NCI-H774 (cell line): Measurements from ENCODE around the gene ABLIM1.

ENCODE experiments used
- DNase-seq: peaks from one replicate; lab custom pipeline; 2025; lab: John Stamatoyannopoulos, UW

ABLIM1 gene

DNA sequence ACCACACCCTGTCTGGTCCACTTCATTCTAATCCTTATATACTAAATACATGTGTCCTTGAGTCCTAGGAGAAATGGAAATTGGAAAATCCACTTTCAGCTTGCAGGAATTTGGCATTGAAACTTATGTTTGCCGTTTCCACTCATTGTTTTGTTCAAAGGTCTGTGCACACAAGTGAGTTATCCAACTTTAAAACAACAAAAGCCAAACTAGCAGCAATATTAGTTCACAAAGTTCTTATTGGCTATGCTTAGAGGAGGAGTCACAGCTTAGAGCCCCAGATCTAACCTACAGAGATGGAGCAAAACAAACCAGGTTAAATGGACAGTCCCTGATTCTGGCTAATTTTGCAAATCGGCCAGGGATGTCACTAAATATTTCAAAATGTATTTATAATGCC is 209.2 kb downstream of the ABLIM1 start:
- no peak for DNase-seq

DNA sequence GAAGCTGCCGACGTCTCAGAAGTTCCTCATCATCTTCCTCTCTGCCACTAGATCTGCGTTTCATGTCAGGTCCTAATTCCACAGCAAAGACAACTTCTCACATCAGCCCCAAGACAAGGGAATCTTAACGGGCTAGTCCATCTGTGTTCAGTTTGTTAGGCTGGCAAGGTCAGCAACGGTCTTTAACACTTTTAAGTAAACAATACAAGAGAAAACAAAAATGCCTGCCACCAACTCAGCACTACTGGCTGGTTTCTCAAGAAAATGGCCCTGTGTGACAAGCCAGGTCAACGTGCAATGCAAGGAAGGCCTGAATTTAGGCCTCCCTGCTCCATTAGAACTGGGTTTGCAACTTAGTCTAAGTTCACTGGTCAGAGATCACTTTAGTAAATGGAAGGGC is 212.7 kb downstream of the ABLIM1 start:
- no peak for DNase-seq

DNA sequence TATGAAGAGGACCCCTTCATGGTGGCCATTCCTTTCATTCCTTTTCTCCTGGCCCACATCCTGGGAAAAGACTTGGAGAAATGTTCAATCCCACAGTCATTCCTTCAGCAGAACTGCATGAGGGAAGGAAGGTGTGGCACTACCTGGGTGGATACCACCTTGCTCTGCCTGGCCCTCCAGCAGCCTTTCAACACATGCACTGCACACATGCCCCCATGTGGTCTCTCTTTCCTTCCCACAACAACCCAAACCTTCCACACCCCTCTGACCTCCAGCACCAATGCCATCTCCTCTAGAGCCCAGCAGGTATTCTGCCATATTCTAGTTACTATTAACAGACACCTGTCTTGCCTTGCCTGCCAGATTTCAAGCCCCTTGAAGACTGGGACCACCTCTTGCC is 213.3 kb downstream of the ABLIM1 start:
- no peak for DNase-seq

DNA sequence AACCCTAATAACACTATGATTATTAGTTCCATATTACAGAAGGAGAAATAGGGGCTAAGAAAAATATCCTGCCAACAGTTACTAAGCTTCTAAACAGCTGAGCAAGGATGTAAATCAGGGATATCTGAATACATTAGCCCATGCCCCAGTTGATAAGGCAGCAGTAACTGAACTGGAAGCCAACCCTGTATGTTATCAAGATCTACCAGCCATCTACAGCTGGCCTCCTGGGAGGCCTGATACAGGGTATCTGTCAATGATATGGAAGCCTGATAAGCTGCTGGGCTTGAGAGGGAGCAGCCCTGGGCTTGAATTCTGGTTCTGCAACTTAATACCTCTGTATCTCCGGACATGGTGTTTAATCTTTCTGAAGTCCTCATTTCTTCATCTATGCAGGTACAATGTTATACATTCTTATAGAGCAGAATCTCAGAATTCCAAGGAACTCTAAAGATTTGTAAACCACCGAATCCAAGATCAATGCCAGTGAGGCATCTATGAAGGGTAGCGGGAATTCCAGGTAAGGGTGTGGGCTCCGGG is 215.9 kb downstream of the ABLIM1 start:
- no peak for DNase-seq

DNA sequence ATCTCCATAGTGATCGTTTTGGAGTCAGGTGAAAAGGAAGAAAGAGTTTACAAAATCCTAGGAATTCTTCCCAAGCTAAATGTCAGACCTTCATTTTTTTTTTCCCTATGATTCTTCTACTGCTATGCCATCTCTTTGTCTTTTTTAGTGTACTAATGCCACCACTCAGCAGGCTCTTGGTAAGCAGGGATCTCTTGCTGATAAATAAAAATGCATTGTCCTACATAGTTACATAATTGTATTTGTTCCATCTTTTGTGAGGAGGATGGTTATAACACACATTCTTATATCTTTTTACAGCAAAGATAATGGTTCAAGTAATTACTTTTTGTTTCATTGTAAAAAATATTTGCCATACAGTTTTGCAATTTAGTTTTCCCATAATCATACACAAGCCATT is 217.0 kb downstream of the ABLIM1 start:
- DNase-seq, result no peak

DNA sequence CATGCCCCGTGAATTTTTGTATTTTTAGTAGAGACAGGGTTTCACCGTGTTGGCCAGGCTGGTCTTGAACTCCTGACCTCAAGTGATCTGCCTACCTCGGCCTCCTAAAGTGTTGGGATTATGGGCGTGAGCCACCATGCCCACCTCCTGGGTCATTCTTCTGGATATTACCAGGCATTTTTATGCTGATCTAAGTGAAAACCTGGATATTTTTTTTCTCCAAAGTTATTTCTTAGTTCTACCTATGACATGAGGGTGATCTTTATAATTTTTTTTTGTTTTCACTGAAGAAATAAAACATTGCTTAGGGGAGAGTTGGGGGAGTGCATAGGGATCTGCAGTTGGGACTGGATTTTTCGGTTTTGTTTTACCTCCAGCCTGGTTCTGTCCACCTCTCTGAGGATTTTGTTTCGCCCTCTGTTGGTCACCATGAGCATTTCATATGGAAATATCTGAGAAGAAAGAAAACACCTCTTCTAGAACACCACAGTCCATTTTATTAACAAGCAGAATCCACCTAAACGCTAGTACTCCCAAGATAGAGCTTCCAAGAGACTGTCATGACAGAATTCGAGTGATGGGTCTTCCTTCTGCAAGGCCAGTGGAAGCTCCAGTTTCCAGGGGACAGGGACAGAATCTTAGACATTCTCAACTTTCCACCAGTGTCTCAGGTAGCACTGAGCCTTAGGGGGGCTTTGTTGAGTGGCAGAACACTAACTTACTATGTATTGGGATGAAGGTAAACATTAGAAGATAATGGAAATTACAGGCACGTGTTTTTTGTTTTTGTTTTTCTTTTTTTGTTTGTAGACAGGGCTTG is 220.4 kb downstream of the ABLIM1 start:
- no peak for DNase-seq

DNA sequence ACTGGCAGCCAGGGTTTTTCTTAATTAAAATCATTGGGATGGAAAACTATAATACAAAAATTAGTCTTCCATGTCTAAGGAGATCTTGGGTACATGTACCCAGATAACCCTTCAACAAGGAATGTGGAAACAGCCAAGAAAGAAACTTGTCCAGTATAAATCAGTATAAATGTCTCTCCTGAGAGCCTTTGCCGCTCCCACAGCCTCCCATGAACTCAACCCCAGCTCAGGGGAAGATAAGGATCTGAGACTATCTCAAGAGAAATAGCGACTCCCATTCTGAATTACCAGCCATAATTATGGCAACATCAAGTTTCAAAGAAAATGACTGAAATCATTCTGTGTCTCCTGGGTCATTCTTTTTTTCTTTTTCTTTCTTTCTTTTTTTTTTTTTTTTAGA is 221.1 kb downstream of the ABLIM1 start:
- DNase-seq, result no peak

DNA sequence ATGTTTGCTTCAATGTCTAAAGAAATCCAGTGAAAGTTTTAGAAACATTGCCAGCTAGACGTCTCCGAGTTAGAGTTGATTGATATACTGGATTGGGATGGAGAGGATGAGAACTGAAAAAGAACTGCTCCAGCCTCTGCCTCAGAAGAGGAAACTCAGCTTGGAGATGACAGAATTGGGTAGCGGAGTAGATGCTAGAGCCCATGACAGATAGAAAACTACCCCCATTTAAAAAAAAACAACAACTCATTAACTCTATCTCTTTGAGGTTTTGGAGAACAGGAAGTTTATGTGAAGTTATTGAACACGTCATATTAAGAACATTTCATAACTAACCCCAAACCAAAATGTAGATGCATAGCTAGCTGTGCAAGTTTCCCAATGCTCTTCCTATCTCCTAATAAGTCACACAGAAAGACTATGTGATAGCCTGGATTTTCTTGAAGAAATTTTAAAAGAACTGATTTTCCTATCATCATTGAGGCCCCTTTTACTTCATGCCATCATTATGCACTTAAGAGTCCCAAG is 225.4 kb downstream of the ABLIM1 start:
- no peak for DNase-seq

DNA sequence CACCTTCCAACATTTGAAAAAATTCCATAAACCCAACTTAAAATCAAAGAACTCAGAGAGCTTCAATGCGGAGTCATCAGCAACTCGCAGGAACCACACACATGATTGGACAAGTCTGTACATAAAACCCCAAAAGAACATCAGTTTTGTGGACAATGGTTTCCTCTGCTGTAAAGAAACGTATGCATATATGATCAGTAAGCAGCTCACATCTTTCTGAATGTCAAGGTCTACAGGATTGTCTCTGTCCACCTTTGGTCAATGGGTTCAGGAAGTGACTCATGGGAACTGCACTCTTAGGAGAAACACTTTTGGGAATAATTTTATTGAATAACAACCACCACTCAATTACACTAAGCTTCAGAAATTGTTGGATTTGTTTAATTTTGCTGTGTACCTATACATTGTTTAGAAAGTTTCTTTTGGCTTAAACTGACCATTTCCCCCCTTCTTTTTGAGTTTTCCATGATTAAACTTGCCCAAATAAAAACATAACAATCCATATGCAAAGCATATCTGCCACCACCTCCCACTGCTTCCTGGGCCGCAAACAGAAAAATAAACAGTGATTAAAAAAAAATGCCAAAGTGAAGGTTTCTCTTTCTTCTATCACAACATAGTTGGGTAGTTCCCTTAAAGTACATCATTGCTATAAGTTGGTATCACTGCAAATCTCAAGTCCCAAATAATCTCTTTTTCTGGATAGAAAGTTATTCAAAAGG is 226.5 kb downstream of the ABLIM1 start:
- no peak for DNase-seq

DNA sequence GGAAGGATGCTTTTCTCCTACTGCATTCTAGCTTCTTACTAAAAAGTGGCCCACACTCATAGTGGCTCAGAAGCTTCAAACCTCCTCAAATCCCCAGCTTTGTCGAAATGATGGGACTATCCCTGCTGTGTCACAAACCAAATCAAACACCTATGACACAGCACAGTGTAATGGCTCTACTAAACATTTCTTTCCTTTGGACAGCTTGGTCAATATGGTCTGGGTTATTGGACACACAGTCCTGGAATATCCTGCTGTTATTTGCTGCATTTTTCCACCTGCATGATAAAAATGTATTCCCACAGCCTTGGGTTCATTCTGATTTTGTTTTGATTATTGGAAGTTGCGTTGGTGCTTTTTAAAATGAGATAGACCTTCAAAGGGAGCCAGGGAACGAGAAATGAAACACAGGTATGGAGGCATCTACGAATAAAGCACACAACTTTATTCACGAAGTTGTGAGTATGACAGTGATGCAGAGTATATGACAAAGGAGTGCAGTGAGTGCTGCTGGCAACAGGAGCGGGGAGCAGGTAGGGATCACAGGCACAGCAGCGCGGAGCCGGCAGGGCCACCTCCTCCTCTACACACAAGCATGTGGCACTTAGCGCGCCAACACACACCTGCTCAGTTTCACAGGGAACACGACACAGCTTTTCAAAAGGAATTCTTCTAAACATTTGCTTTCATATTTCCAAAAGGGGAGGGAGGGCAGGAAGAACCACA is 227.2 kb downstream of the ABLIM1 start:
- DNase-seq, result no peak

DNA sequence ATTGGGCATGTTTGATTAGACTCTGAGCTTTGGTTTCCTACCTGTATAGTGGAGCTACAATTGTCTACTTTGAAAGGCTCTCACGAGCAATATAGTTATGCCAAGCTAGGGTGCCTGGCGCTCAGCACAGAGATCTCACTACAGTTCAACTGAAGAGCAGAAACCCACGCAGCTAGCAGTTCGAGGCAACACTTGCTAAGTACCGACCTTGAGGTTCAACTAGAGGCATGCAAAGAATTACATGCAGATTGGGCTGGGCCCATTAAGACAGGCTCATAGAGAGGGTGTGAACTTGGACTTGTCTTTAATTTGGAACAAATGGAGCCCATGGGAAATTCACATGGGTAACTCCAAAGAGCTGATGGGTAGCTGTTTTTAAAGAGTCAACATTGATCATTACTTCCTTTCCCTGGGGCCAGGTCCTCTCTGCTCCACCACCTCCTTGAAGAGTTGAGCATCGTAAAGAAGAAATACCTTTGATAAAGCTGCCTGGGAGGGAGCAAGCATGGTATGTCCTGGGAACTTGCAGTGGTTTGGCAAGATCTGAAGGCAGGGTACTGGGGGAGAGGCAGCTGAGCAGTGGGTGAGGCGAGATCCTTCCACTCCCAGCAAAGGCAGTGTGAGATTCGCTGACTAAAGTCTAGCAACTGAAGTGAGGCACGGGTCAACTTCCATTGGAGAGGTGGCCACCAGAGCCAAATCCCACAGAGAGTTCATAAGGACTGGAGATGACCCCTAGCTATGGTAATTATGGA is 228.3 kb downstream of the ABLIM1 start:
- DNase-seq, result no peak

DNA sequence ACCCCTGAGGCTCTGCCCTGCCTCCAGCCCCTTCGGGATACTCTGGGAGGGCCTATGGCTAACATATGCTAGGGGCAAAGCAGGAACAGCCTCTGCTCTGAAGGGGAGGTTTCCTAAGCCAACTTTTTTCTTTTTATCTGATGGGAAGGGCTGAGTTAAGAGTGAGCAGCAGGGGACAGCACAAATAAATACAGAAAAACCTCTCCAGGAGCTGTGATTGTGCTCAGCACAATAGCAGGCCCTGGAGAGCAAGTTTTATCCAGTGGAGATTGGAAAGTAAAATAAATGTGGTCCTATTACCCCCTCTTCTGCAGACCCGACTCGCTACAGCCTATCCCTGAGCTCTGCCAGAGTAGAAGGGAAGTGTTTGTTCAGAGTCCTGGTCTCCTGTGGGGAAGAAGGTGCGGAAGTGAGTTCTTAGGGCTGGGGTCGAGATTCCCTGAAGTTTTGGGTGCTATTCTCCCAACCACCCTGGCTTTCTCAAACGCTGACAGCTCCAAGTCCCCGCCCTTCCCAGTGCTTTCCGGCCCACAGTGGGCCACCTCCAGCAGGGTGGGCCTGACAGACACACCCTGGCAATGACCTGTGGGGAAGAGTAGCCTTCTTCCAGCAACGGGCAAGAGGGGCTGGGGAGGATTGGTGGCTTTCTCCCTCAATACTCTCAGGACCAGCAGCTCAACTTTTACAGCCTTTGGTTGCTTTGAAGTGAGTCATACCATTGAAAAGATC is 230.8 kb downstream of the ABLIM1 start:
- DNase-seq, result no peak

DNA sequence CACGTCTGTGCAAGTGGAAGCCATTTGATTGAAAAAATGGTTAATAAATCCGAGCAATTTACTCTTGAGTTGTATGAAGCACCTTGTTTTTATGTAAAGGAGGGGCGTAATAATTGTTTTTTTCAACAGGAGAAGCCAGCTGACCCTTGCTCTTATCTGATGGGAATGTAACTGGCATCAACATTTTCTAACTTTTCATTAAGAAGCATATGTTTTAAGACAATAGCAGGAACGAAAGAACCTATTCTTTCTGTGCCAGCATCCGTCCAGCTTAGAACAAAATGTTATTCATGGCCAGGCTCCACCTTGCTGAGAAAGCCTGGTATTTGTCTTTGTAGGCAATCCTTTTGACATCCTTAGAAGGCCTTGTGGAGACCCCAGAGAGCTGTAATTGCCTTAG is 231.6 kb downstream of the ABLIM1 start:
- no peak for DNase-seq

DNA sequence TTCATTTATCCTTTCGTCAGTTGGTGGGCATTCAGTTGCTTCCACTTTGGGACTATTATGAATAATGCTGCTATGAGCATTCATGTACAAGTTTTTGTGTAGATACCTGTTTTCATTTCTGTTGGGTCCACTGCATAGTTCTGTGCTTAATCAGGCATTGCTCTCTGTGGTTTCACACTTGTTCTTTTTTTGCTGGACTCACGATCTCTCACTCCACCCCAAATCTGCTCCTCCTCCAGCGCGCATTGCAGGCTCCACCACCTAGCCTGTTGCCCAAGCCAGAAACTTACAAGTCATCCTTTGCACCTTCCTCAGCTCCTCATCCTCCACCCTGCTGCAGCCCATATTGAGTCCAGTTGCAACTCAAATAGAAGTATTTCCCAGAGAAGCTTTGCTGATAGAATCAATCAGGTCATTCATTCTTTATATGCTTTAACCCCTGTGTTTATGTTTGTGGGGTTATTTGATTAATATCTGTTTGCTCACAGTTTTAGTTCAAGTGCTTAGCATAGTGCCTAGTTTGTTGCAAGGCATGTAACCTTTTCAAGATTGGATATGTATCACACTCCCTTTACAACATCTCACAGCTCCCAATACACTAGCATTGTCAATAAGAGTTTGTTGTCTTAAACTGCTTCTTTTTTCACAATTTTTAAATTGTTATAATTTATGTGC is 237.1 kb downstream of the ABLIM1 start:
- DNase-seq, result no peak

DNA sequence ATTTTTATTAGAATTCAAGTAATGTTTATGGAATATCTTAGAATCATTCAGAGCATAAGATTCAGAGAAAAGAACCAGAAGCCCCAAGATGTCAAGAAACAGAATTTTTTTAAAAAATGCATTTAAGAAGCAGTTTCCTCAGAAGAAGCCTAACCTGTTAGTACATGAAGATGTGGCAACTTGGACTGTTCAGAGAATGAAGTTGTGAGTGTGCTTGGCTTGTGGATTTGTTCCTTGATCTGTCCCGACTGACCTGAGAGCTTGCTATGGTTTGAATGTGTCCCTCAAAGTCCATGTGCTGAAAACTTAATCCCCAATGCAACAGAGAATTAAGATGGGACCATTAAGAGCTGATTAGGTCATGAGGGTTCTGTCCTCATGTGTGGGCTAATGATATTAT is 240.0 kb downstream of the ABLIM1 start:
- DNase-seq, result no peak

DNA sequence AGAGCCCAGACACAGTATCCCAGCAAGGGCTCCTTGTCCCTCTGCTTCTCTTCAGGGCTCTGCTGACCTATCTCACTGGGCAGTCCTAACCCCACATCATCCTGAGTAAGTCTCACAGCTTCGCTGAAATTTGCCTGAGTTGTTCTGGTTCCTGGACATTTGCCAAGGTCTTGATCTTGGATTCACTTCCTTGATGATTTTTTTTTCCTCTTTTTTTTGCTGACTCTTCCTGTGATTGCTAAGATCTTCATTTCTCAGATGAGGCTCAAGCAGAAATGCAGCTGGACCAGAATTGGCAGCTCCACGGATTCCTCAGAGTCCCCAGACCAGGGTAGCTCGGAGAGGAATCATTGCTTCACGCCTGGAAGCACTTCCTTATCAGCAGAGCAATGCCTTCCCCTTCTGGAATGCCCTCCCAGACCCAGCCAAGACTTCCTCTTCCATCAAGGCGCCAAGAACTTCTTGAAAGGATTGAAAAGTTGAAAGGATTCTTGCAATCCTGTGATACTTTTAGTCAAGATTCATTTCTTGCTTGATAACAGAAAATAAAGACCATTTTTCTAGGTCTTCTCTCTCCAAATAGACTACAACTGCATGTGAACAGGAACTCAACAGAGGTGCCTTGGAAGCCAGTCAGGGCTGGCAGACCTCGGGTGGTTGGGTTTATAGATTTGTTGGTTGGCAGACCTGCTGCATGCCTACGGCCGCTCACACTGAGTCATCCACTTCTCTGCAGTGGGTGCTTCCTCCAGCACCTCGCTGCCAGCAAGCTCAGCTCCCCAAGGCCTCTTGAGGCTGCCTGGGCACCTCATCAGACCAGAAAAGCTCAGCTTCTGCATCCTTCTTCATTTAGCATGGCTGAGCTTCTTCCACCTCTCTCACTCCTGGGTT is 244.9 kb downstream of the ABLIM1 start:
- DNase-seq, result no peak

DNA sequence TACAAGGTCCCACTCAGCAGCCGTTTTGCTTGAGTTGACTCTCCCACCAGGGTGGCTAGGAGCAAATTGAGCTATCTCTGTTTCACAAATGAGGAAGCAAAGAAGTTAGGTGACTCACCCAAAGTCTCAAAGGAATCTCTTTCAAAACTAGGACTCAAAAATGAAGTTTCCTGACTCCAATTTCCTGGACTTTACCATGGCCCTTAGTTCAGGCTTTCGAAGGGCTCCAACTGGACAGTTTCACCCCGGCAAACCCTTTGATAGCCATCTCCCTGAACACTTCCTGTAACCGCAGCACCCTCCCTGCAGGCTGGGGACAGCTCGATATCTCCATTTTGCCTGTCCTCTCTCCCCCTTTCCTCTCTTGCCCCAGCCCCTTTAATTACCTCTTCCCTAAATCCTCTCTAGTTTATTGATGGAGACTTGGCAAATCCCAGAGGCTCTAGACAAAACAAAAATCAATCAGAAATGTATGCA is 249.1 kb downstream of the ABLIM1 start:
- no peak for DNase-seq

DNA sequence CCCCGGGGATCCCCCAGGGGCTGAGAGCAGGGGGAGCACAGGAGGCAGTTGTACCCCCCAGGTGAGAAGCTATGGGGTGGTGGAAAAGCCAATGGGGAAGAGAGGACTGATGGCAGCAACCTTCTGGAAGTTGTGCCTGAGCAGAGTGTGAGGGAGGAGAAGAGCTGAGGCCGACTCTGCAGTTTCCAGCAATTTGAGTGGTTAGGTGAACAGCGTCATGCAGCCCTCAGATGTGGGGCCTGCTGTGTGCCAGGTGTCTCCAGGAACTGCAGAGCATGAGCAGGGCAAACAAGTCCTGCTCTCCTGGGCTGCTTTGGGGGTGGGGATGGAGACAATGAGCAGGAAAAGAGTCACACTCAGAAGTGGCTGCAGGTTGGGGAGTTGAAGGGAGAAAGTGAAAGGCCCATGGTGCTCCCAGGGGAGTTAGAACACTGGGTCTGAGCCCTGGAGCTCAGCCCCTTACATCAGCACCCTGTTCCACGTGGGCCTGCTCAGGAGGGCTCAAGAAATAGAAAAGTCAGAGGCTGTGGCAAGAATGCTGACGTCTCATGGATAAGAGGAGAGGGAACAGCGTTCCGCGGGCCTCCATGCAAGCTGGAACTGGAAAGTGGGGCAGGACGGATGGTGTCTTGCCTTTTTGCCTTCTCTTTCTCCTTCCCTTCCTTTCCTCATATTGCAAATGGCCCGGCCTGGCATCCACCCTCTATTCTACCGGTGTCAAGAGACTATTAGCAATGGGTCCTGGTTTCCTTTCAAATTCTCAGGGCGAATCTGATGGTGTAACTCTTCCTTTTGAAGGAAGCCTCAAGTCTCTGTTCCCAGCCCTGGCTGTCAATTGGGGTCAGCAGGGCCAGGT is 249.7 kb downstream of the ABLIM1 start:
- no peak for DNase-seq
